Body of pancreas (tissue), 4 donors: ENCODE data around the gene PREP. TPM values are rescaled to one million over a fixed set of nuclear protein-coding genes. Genes with fewer than 3 reads are reported as not detected.

ENCODE experiments used
- ATAC-seq: fragments of 150-250 bp; one replicate; pipeline ENCODE4 v1.9.1; 2016
- DNase-seq, 4 donors: peaks; one replicate each; pipeline ENCODE4 v3.0.0-alpha.2; 2019
- H3K27ac ChIP-seq, 4 donors: fragments of 200-600 bp; sonication (generic); 1 replicate in 3 of 4; 2 replicates in 1 of 4; pipeline versions ENCODE4 v1.5.1 to v1.6.1; 2016 to 2019; ENCODE audit warnings: mild to moderate bottlenecking in 1 of 4, mixed read lengths in 1 of 4, moderate library complexity in 1 of 4
- H3K27me3 ChIP-seq, 2 donors: fragments of 200-600 bp; sonication (generic); one replicate each; pipeline ENCODE4 v1.6.0; 2016; ENCODE audit warnings: mild to moderate bottlenecking in 1 of 2
- H3K36me3 ChIP-seq, 2 donors: fragments of 200-600 bp; sonication (generic); replicated peaks in 1 of 2; 2 replicates each; pipeline ENCODE4 v1.5.1; 2016; ENCODE audit warnings: low read depth in 2 of 2; ENCODE audit not compliant: insufficient read depth in 1 of 2
- H3K4me1 ChIP-seq: fragments of 200-600 bp; sonication (generic); one replicate; pipeline ENCODE4 v1.6.0; 2016
- H3K4me3 ChIP-seq, 2 donors: fragments of 200-600 bp; sonication (generic); 1 replicate in 1 of 2; 2 replicates in 1 of 2; pipeline ENCODE4 v1.5.1; 2016 to 2019
- H3K9me3 ChIP-seq, 3 donors: fragments of 200-600 bp; sonication (generic); 1 replicate in 2 of 3; 2 replicates in 1 of 3; pipeline ENCODE4 v1.5.1; 2016
- CTCF ChIP-seq, 7 experiments: fragments of 450-650 bp in 4 of 7; fragments of 200-600 bp in 3 of 7; sonication (generic) in 3 of 7; IDR thresholded peaks; one replicate each; pipeline ENCODE4 v1.5.1; 2016 to 2019; ENCODE audit warnings: antibody characterized with exemption in 7 of 7
- POLR2A ChIP-seq, 3 donors: fragments of 450-650 bp; IDR thresholded peaks; one replicate each; pipeline ENCODE4 v1.6.1; 2016; ENCODE audit warnings: antibody characterized with exemption in 3 of 3, mild to moderate bottlenecking in 2 of 3
- WGBS, 2 donors: methylation state at CpG; one replicate each; pipeline ENCODE4 v1.1.5; 2017; 5-methylcytosine and 5-hydroxymethylcytosine counted together
- intact Hi-C: fragments of 100-400 bp; cut with DNase I; formaldehyde crosslinking; loops from one replicate; pipeline ENCODE4 v1.15.1; 2023
- total RNA-seq, 2 donors: library from RNA; depleted of rRNA; stranded (reverse); fragments of >200 nt; gene quantifications; one replicate each; pipeline ENCODE4 v1.1.0, GENCODE V29; 2016

The PREP gene
- total RNA-seq, 2 donors from 2014 or later, result 10.1 to 21.8 TPM

- no peaks in the 10 kb centered on the region for H3K27me3 ChIP-seq
- peak; percentile 30 for ATAC-seq
- 34 to 40% methylated on average over 3 of the region's 3 CpGs for WGBS, 2 donors
- DNase-seq, result peak in 3 of 4 donors; percentile 29 to 59 (median 51)
- peaks cover 27% of the 10 kb centered on the region for H3K4me1 ChIP-seq
- H3K9me3 ChIP-seq, result no peaks in the 10 kb centered on the region
- no peak overlapping the region for H3K4me3 ChIP-seq
- intact Hi-C loops, result loop anchor here (10.0 kb wide), 1 partner anchor 84 kb away; the partner anchor contains the start of gene PREP
- peak overlapping the region in 1 of 4 donors; percentile 5 for H3K27ac ChIP-seq
- TF ChIP-seq POLR2A (IDR thresholded peaks at IDR 0.05) (no peak), CTCF (IDR thresholded peaks at IDR 0.05) (no peak)
- H3K36me3 ChIP-seq, result peaks cover 0 to 3% of the 10 kb centered on the region in 2 donors
Measured at GRCh38 chr6:105320765-105321164, 82.1 kb downstream of the PREP start.

- Histone ChIP-seq H3K4me1 (peaks cover 24% of the 10 kb centered on the region), H3K36me3 (peaks cover 0 to 3% of the 10 kb centered on the region in 2 donors), H3K27ac (no peak overlapping the region), H3K27me3 (no peaks in the 10 kb centered on the region), H3K9me3 (no peaks in the 10 kb centered on the region), H3K4me3 (no peak overlapping the region)
- no peak for DNase-seq
- intact Hi-C loops, result loop anchor here (10.0 kb wide), 1 partner anchor 85 kb away; the partner anchor contains the start of gene PREP
- TF ChIP-seq CTCF (IDR thresholded peaks at IDR 0.05) (no peak), POLR2A (IDR thresholded peaks at IDR 0.05) (no peak)
- WGBS, 2 donors, result 70 to 92% methylated on average over 1 of the region's 1 CpG
- no peak for ATAC-seq
Measured at GRCh38 chr6:105320271-105320670, 82.6 kb downstream of the PREP start.

GRCh38 chr6:105319331-105319730, 83.6 kb downstream of the PREP start:
- no peak overlapping the region for H3K27ac ChIP-seq
- no peak overlapping the region for H3K4me3 ChIP-seq
- no peak for DNase-seq
- H3K9me3 ChIP-seq, result no peaks in the 10 kb centered on the region
- no peaks in the 10 kb centered on the region for H3K27me3 ChIP-seq
- WGBS, 2 donors, result 88 to 89% methylated on average over 1 of the region's 1 CpG
- TF ChIP-seq POLR2A (IDR thresholded peaks at IDR 0.05) (no peak), CTCF (IDR thresholded peaks at IDR 0.05) (no peak)
- no peak for ATAC-seq
- intact Hi-C loops, result no loop called here
- H3K4me1 ChIP-seq, result peaks cover 24% of the 10 kb centered on the region
- peaks cover 0 to 3% of the 10 kb centered on the region in 2 donors for H3K36me3 ChIP-seq

DNA sequence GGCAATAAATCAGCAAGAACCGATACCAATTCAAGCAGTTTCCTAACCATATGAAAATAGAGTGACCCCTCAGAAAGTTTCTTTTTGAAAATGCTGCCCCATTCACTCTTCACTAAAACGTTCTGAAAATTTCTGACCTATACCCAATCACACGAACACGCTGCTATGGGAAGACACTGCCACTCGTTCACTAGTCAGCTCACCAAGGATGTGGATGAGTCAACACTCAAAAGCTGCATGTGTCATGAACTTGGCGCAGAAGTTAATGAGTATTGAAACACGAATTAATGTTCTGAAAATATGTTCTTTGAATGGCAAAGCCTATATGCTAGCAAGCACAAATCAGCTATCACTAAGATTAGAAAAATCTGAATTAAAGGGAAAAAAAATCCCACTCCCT, 84.2 kb downstream of the PREP start:
- TF ChIP-seq POLR2A (IDR thresholded peaks at IDR 0.05) (no peak), CTCF (IDR thresholded peaks at IDR 0.05) (no peak)
- WGBS, 2 donors, result 81 to 88% methylated on average over 7 of the region's 7 CpGs
- Histone ChIP-seq H3K36me3 (peaks cover 0 to 3% of the 10 kb centered on the region in 2 donors), H3K4me1 (peaks cover 24% of the 10 kb centered on the region), H3K4me3 (no peak overlapping the region), H3K27me3 (no peaks in the 10 kb centered on the region), H3K9me3 (no peaks in the 10 kb centered on the region), H3K27ac (no peak overlapping the region)
- no peak for ATAC-seq
- intact Hi-C loops, result no loop called here
- DNase-seq, result no peak
